GM18502 (cell line): ENCODE data around the gene KSR2.

Experiments used
- ATAC-seq: cut with Tn5 transposase; IDR thresholded peaks from one replicate; pipeline ENCODE4 v1.9.1; 2021; ENCODE audit warnings: mild to moderate bottlenecking; ENCODE audit not compliant: unreplicated experiment, poor library complexity

Gene KSR2

DNA sequence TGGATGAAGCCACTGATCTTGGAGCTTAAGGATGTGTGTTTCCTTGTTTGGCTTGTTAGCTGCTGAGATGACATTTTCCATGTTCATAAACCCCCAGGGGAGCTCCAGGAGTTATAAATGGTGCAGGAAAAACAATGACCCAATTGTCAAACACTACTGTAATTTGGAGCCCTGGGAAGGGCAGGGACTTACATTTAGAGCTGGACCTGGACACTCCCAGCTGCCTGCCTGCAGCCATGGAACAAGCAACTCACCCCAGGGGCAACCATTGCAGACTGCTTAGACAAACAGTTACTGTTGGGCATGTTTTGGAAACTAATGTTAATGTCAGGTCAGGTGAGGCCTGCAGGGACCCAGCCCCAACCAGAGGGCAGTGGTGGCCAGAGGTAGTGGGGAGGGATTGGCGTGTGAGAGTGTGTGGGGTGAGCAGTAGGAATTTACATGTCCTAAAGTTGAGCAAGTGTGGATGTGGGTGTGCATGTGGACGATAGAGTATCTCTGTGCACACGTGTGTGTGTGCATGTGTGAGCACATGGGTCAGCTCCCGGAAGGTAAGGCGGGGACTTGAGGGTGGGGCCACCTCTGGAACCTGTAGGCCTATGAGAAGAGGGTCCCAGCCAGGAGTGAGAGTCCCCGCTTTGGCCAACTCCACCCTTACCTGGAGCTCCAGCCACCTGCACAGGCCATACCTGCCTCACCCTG lies 521.0 kb downstream of the KSR2 start:
- ATAC-seq = no peak

DNA sequence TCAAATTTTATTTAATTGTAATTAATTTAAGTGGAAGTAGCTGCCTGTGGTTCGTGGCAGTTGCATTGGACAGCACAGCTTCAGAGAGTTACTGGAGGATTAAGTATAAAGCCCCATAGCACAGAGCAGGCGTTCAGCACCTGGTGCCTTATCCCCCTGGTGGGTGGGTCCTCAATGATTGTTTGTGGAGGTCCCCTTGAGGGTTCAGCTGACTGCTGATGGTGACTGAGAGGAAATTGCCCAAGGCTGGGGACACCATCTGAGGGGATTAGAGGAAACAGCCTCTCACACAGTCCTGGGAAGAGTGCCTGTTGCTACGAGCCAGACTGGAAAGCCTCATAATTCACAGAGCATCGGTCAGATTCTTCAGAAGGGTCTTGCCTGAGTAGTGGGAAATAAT lies 524.0 kb downstream of the KSR2 start:
- no peak for ATAC-seq

DNA sequence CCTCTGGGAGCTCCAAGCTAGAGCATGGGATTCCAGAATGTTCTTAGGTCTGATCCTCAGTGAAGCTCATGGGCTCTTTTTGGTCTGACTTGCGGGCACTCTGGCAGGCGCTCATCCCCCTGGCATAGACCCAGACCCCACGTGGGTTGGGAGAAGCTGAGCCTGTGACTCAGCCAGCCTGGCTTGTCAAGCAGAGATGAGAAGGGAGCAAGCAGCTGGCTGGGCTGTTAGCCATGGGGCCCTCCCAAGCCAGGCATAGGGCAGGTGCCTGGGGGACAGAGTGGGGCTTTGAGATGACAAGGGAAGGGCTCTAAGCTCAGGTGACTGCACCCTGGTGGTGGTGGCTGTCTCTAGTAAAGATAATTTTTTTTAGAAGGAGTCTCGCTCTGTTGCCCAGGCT lies 527.0 kb downstream of the KSR2 start:
- ATAC-seq = no peak

DNA sequence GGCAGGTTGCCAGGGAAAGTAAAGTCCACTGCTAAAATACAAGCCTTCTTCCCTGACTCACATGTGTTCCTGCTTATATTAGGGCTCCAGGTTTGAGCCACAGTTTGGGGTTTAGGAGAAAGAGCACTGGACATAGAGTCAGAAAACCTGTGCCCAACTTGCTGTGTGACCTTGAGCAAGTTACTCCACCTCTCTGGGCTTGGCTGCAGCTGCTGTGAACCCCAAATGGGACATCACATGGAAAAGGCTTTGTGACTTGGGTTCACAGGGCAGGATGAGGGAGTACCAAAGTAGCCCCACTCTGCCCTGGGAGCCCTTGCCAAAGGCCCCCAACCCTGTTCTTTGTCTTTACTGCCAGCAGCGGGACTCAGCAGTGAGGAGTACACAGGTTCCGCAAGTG lies 528.4 kb downstream of the KSR2 start:
- no peak for ATAC-seq

DNA sequence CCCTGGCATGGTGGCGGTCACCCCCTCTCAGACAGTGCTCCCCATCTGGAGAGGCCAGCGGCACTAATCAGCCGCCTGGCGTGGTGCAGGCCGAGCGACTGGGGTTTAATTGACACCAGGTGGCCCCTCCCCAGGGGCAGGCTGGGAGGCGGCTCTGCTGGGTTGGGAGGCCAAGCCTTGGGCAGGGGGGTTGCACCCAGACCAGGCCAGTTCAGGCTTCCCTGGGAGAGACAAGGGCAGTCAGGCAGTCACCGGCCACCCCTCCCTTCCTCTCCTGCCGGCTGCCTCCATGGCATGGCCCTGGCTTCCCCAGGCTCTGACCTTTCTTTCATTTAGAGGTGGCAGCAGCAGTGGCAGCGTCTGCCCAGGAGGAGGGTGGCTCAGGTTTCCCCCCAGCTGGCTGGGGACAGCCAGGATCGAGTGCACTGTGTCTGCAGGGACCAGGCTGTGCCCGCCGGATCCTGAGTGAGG lies 529.2 kb downstream of the KSR2 start:
- no peak for ATAC-seq

DNA sequence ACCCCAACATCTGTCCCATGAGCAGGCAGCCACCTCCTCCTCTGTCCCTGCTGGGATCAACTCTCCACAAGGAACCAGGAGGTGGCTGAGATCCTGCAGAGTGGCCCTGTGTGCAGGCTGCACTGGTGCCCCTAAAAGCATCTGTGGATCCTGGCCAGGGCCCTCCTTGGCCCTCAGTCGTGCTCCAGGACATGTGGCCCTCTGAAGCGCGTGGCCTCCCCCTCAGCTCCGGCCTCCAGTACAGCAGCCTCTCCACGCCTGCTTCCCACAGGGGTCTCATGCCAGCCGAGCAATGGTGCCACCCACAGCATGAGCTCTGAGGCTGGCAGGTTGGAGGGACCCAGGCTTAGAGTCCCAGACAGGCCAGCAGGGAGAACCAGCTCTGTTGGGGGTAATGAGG lies 530.0 kb downstream of the KSR2 start:
- ATAC-seq = no peak

DNA sequence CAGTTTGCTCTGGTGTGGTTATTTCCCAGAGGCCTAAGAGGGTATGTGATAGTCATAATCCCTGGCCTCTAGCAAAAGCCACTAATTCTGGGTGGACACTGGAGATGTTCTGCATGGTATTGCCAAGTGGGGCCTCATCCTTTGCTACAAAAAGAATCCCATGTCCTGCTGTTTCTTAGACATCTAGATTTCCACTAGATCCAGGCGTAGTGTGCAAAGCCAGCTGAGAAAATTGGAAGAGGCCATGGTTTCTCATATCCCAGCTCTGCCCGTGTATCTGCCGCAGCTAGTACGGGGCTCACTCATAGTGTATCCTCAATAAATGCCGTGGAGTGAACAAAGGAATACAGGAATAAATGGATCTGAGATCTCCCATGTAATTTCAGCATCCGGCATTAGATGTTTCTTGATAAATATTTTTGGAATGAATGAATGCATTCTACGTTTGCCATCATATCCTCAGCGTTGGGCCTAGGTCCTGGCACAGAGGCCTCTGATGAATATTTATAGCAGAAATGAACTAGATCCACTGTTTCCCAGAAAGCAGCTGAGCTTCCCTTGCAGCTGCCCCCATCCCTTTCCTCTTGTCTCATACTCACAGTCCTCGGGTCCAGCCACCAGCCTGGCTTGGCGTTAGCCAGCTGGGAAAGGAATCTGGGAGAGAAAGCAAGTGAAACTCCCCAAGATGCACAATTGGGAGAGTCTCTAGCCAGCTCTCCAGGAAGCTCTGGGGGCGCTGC lies 531.1 kb downstream of the KSR2 start:
- ATAC-seq = no peak

DNA sequence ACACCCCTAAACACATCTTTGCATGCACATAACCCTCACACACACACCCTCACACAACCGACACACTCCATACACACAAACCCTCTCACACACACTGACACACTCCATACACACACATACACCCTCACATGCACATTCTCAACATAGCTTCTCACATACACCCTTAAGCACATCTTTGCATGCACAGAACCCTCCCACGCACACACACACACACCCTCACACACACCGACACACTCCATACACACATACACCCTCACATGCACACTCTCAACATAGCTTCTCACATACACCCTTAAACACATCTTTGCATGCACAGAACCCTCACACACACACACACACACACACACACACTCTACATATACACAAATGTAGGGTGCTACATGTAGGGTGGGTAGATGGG lies 534.9 kb downstream of the KSR2 start:
- ATAC-seq = no peak

DNA sequence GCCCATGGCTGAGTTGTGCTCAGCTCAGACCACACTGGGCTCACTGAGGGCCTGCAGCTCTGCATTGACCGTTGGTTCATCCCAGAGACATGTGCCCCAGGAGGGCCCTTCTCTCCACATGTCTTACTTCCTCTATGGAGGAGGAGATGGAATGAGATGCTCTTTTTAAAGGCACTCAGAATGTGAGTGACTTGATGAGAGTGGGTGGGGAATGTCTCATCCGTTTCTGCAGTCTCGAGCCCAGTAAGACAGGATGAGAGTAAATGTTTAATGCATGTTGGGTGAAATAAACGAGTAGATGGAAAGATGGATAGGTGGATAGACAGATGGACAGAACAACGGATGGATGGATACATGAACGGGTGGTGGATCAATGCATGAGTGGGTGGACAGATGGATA lies 538.5 kb downstream of the KSR2 start:
- ATAC-seq = no peak

DNA sequence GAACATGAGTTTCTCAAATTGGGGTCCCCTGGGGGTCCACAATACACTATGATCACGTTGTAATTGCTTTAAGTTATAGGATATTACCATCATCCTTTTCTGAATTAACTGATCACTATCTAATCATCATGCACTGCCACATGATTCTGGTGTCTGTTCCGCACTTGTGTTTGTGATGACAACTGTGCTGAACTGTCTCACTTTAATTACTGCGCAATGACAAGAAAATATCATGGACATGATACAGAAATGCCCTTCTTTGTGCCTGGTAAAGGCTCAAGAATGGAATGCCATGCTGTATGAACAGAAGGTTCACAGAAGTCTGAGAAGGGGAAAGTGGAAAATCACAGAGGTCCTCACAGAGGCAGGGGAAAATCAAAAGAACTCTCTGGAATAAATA lies 541.6 kb downstream of the KSR2 start:
- ATAC-seq = no peak

DNA sequence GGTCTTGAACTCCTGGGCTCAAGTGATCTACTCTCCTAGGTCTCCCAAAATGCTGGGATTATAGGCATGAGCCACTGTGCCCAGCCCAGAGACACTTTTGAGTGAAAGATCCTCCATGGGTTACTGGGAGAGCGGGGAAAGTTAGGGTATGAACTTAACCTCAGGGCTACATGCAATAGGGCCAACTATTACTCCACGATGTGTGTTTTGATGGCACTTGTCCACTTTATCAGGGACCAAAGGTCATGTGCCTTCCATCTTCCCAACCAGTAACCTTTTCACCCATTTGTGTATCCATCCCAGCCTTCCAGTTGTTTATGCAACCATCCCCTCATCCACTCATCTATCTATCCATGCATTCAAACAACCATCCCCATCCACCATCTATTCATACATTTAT lies 546.8 kb downstream of the KSR2 start:
- no peak for ATAC-seq

DNA sequence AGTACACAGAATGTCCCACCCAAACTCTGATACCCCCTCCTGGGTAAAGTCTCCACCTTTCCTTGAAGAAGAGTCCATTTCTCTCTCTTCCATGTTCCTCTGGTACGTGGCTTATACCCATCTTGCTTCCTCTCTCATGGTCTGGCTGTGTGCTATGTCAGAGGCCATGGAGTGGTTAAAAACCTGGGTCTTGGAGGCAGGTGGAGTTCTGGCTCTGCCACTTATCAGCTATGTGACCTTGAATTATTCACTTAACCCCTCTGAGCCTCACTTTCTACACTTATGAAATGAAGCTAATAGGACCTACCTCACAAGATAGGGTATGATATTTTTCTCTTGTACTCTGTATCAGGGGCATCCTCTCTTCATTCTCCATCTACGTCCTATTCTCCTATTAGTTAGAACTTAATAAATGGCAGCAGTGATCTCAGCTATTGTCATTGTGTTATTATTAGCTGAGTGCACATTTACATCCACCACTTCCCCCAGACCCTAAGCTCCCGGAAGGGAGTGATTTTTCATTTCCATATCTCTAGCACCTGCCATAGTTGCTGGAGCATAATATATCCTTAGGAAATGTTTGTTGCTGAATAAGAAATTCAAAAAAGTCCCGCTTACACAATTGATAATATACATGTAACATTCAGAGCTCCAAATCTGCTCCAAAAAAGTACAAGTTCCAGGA lies 547.6 kb downstream of the KSR2 start:
- ATAC-seq = no peak

DNA sequence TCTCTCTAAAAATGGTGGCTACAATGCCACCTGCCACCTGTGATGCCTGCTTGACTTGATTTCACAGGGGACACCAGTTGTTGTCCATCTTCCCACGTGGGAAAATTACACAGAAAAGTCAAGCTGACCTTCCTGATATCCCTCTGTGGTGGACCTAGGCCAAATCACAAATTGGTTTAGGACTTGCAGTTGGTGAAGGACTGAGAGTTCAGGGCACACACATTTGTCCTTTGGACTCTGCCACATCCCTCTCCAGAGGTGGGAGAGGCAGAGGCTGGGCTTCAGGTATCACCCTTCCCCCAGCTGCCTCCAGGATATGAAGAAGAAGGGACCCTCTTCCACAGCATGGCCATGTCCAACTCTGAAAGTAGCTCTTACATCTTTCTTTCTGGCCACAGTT lies 551.8 kb downstream of the KSR2 start:
- ATAC-seq = no peak

DNA sequence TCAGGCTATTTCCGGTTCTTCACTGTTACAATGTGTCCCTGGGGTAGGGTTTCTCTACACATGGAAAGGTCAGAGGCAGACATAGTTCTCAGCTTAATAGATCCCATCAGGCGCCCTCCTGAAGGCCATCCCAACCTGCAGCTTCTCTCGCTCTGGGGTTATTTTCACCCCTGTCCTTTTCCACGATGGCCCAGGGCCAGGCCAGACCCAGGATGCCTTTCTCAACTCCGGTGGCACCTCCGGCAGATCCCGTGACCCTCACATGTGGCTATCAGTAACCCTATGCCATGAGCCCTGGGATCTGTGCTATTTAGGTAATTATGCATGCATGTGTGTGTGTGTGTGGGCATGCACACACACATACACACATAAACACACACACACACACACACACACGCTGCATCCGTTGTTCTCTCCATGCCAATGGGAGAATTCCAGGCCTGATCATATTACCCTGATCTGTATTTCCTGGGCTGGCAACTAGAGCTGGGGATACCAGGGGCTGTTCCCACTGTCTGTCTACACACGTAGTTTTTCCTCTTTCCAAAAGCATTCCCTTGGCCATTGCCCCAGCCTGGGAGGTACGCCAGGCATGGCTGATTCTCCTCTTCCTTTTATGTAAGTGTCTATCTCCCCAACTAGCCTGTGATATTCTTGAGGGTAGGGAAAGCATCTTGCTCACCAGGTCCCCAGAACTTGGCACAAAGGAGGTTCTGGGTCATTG lies 556.2 kb downstream of the KSR2 start:
- ATAC-seq = no peak

DNA sequence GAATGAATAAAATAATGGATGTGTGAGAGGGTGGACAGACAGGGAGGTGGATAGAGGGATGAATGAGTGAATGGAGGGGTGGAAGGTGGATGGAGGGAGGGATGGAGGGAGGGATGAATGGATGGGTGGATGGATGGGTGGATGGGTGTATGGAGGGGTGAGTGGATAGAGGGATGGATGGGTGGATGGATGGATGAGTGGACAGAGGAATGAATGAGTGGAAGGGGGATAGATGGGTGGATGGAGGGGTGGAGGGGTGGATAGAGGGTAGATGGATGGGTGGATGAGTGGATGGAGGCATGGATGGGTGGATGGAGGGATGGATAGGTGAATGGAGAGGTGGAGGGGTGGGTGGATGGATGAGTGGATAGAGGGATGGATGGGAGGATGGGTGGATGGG lies 559.5 kb downstream of the KSR2 start:
- ATAC-seq = no peak

DNA sequence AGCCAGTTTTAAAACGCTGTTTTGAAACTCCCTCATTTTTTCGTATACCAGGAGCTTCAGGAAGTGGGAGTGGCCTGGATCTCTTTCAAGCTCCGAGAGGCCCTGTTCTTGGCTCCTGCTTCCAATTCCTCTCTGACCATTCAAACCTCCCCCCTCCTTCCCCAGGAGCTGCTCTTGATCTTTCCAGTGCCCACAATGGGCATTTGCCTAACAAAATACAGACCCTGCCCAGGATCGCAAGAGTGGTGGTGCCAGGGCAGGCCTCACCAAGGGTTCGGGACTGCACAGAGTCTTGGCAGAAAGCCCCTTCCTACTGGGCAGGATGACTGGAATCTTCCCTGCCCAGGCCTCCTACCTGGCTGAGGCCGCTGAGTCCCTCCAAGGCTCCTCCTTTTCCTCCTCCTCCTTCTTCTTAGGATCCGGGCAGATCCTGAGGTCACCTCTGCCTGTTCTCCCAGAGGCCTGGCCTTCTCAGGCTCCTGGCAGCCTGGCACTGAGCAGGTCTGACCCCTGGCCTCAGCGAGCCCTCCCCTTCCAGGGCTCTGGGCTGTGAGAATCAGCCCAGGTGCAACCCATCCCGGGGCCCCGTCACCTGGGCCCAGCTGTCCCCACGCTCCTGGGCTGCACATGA lies 560.5 kb downstream of the KSR2 start:
- no peak for ATAC-seq

DNA sequence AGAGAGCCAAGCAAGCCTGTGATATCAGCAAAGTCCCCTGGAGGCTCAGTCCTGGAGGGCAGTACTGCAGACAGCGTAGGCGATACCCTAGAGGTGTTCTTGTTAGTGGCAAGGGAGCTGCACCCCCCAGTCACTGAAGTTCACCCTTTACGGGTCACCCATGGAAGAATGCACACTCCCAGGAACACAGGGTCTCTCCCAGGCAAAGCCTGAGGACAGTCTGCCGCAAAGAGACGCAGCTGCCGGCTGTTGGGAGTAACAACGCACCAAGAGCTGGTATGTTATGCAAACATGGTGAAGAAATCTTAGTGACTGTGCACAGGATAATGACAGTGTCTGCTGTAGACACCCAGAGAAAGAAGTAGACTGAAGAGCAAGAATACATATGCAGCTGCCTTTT lies 563.9 kb downstream of the KSR2 start:
- no peak for ATAC-seq

DNA sequence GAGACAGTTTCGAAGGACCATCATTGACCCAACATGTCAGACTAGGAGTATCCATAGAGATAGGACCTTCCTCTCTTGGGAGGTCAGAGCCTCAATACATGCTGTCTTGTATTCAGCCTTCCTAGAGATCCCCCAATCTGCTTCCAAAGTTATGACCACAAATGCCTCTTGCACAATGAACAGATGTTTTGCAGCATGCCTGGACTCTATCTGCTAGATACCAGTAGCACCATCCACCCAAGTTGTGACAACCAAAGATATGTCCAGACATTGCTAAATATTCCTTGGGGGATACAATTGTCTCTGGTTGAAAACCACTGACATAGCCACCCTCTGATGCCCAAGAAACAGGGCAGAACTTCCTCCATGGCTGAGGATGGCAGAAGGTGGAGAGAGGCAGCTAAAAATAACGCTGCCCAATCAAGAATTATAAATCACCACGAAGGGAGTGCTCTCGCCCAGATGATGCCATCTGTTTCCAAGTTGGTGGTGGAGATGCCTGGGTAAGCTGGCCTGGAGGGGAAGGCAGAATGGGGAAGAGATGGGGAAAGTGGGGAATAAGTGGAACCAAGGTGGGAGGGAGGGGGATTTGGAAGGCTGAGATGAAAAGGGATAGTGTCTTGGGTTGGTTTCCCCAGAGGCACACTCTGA lies 564.5 kb downstream of the KSR2 start:
- ATAC-seq = no peak

DNA sequence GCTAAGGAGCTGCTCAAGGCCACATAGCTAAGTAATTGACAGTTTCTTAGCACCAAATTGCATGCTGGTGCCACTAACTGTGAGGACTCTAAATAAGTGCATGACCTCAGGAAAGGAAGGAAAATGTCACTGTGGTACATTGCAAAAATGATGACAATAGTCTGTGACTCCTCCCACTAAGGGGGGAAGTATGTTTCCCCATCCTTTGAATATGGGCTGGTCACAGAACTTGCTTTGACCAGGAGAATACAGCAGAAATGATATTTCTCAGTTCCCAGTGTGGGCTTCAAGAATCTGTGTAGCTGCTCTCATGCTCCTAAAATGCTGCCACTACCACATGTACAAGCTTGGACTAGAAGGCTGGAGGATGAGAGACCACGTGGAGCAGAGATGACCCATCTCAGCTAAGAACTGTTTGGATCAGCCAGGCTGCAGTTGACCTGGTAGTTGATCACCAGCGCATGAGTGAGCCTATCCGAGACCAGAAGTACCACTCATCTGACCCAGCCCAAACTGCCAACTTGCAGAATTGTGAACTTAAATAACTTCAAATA lies 565.1 kb downstream of the KSR2 start:
- ATAC-seq = no peak
